Measurements from ENCODE around the gene PLA2G4E. TPM values are rescaled to one million over a fixed set of nuclear protein-coding genes. Genes with fewer than 3 reads are reported as not detected.

Gene PLA2G4E
- total RNA-seq, 1 experiment from 2014 or later: not detected

- DNase-seq (ENCODE audit: low spot score): no peak
- in situ Hi-C loops (cut with HindIII; ENCODE audit: low sequenced_read_pairs): no loop called here
These were observed 36.9 kb downstream of the PLA2G4E start for GRCh38 chr15:41983621-41984571.

- no peak for DNase-seq (ENCODE audit: low spot score)
- in situ Hi-C loops (cut with HindIII; ENCODE audit: low sequenced_read_pairs): no loop called here
These were observed 37.6 kb downstream of the PLA2G4E start for GRCh38 chr15:41983221-41983620.

- in situ Hi-C loops (cut with HindIII; ENCODE audit: low sequenced_read_pairs): no loop called here
- DNase-seq (ENCODE audit: low spot score): no peak
These were observed 38.5 kb downstream of the PLA2G4E start for GRCh38 chr15:41982133-41982930.

GRCh38 chr15:41981371-41982132, 39.3 kb downstream of the PLA2G4E start:
- in situ Hi-C loops (cut with HindIII; ENCODE audit: low sequenced_read_pairs): no loop called here
- no peak for DNase-seq (ENCODE audit: low spot score)

GRCh38 chr15:41980654-41981323, 40.1 kb downstream of the PLA2G4E start:
- no peak for DNase-seq (ENCODE audit: low spot score)
- in situ Hi-C loops (cut with HindIII; ENCODE audit: low sequenced_read_pairs): no loop called here

- DNase-seq (ENCODE audit: low spot score): no peak
- in situ Hi-C loops (cut with HindIII; ENCODE audit: low sequenced_read_pairs): no loop called here
These were observed 41.2 kb downstream of the PLA2G4E start for GRCh38 chr15:41979493-41980266.

- no peak for DNase-seq (ENCODE audit: low spot score)
- in situ Hi-C loops (cut with HindIII; ENCODE audit: low sequenced_read_pairs): no loop called here
These were observed 42.3 kb downstream of the PLA2G4E start for GRCh38 chr15:41978534-41978933.

- no peak for DNase-seq (ENCODE audit: low spot score)
- in situ Hi-C loops (cut with HindIII; ENCODE audit: low sequenced_read_pairs): no loop called here
These were observed 43.0 kb downstream of the PLA2G4E start for GRCh38 chr15:41977757-41978383.

- in situ Hi-C loops (cut with HindIII; ENCODE audit: low sequenced_read_pairs): no loop called here
- no peak for DNase-seq (ENCODE audit: low spot score)
These were observed 45.2 kb downstream of the PLA2G4E start for GRCh38 chr15:41975669-41976068.

GRCh38 chr15:41974041-41974440, 46.8 kb downstream of the PLA2G4E start:
- in situ Hi-C loops (cut with HindIII; ENCODE audit: low sequenced_read_pairs): no loop called here
- DNase-seq (ENCODE audit: low spot score): no peak

GRCh38 chr15:41972253-41973242, 48.3 kb downstream of the PLA2G4E start, which contains the start of gene EHD4:
EHD4 (minus strand) TSS chr15:41972557; CDS start chr15:41972494, 63 bp downstream.
- in situ Hi-C loops (cut with HindIII; ENCODE audit: low sequenced_read_pairs): no loop called here

GRCh38 chr15:41971895-41972252, 49.0 kb downstream of the PLA2G4E start:
- DNase-seq (ENCODE audit: low spot score): no peak

More at GRCh38 chr15:41972253-41973242, 48.3 kb downstream of the PLA2G4E start, which contains the start of gene EHD4:
- peak; percentile 99 for DNase-seq (ENCODE audit: low spot score)

GRCh38 chr15:41971089-41971894, 49.5 kb downstream of the PLA2G4E start:
- in situ Hi-C loops (cut with HindIII; ENCODE audit: low sequenced_read_pairs): no loop called here
- DNase-seq (ENCODE audit: low spot score): peak; percentile 44

More at GRCh38 chr15:41971895-41972252, 49.0 kb downstream of the PLA2G4E start:
- in situ Hi-C loops (cut with HindIII; ENCODE audit: low sequenced_read_pairs): no loop called here

- in situ Hi-C loops (cut with HindIII; ENCODE audit: low sequenced_read_pairs): no loop called here
- DNase-seq (ENCODE audit: low spot score): peak; percentile 10
These were observed 50.4 kb downstream of the PLA2G4E start for GRCh38 chr15:41970456-41970855.

- in situ Hi-C loops (cut with HindIII; ENCODE audit: low sequenced_read_pairs): no loop called here
- DNase-seq (ENCODE audit: low spot score): no peak
These were observed 50.9 kb downstream of the PLA2G4E start for GRCh38 chr15:41969851-41970431.

Measured in G401 (cell line).